OCI-LY7 (cell line): ENCODE data around the gene ZBTB5.

Experiments
- EZH2phosphoT487 ChIP-seq: fragments of 200-600 bp; sonication (generic); IDR thresholded peaks from 2 replicates; pipeline ENCODE4 v1.6.1; 2018; ENCODE audit warnings: low read depth, borderline replicate concordance, mild to moderate bottlenecking, mixed run types, antibody characterized with exemption, low read length, moderate library complexity, mixed read lengths
- TF ChIP-seq, protein P1 (sequence below): fragments of 200-600 bp; sonication (generic); conservative IDR thresholded peaks from 2 replicates; pipeline ENCODE4 v1.5.1; 2014; ENCODE audit warnings: mild to moderate bottlenecking, antibody characterized with exemption, low read length, moderate library complexity, mixed read lengths

DNA sequence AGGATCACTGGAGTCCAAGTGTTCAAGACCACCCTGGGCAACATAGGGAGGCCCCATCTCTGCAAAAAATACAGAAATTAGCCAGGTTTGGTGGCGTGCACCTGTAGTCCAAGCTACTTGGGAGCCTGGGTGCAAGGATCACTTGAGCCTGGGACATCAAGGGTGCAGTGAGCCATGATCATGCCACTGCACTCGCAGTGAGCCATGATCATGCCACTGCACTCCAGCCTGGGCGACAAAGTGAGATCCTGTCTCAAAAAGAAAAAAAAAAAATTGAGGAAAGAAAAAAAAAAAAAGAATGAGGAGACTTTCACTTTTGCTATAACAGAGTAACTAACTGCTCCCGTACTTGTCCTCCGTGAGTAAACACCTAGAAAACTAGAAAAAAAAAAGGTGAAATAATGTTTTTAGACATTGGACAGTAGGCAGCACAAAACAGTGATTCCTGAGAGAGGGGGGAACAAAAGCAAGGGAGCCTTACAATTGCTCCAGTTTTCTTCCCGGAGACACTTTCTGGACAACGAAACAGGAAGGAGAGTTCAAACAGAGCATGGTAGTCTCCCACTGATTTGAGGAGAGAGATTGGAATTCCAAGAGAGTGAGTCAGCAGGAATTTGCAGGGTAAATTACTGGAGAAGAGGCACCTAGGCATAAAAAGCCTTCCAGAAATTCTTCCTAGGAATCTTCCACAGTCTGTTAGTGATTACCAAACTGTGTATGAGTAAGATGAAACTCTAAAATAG lies 6.9 kb upstream of the ZBTB5 start:
- TF ChIP-seq, protein P1, sequence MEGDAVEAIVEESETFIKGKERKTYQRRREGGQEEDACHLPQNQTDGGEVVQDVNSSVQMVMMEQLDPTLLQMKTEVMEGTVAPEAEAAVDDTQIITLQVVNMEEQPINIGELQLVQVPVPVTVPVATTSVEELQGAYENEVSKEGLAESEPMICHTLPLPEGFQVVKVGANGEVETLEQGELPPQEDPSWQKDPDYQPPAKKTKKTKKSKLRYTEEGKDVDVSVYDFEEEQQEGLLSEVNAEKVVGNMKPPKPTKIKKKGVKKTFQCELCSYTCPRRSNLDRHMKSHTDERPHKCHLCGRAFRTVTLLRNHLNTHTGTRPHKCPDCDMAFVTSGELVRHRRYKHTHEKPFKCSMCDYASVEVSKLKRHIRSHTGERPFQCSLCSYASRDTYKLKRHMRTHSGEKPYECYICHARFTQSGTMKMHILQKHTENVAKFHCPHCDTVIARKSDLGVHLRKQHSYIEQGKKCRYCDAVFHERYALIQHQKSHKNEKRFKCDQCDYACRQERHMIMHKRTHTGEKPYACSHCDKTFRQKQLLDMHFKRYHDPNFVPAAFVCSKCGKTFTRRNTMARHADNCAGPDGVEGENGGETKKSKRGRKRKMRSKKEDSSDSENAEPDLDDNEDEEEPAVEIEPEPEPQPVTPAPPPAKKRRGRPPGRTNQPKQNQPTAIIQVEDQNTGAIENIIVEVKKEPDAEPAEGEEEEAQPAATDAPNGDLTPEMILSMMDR = no peak
- TF ChIP-seq EZH2phosphoT487 = no peak
